Endothelial cell of umbilical vein (primary cell): ENCODE results near the gene SPOP. TPM values are rescaled to one million over a fixed set of nuclear protein-coding genes. Genes with fewer than 3 reads are reported as not detected.

Experiments used
- BruUV-seq: library from RNA; stranded (reverse); fragments of 400-500 nt; replicated peaks from 2 replicates; lab custom pipeline; 2021; lab: Mats Ljungman, UMichigan
- CTCF ChIA-PET: fragments of 300-600, 350-600 bp; sonication (Branson Sonifier 250); formaldehyde crosslinking; loops from one replicate; lab custom pipeline; 2021; ENCODE audit warnings: antibody characterized with exemption, inconsistent platforms; lab: Charles Lee
- POLR2A ChIA-PET: fragments of 300-600, 350-600 bp; sonication (Branson Sonifier 250); formaldehyde crosslinking; loops from one replicate; lab custom pipeline; 2021; ENCODE audit warnings: antibody characterized with exemption, inconsistent platforms; lab: Charles Lee
- DNase-seq: peaks from one replicate; pipeline ENCODE4 v3.0.0-alpha.2; 2011; ENCODE audit warnings: low read depth, low spot score
- FAIRE-seq: peaks from 2 replicates; lab custom pipeline; 2011; peaks lifted over from hg19 to GRCh38; lab: Jason Lieb, UNC
- H2AFZ ChIP-seq: 2 replicates; pipeline ENCODE4 v1.6.0; 2012; ENCODE audit warnings: low read depth, low read length, control low read depth, inconsistent platforms
- H3K27ac ChIP-seq: 2 replicates; pipeline ENCODE4 v1.5.1; 2011; ENCODE audit warnings: low read depth, mild to moderate bottlenecking, control low read depth, low read length, moderate library complexity; ENCODE audit not compliant: insufficient read depth
- H3K27me3 ChIP-seq, 2 experiments: 2 replicates each; pipeline versions ENCODE4 v1.6.0 to v1.6.1; 2011; ENCODE audit warnings: low read length in 2 of 2, mixed read lengths in 1 of 2; ENCODE audit not compliant: control insufficient read depth in 2 of 2, insufficient read depth in 2 of 2
- H3K36me3 ChIP-seq, 2 experiments: 2 replicates in 1 of 2; 3 replicates in 1 of 2; pipeline ENCODE4 v1.5.1; 2011; ENCODE audit warnings: low read length in 2 of 2, mild to moderate bottlenecking in 1 of 2, moderate library complexity in 1 of 2; ENCODE audit not compliant: control insufficient read depth in 2 of 2, insufficient read depth in 2 of 2; ENCODE audit errors: extremely low read depth in 1 of 2
- H3K4me1 ChIP-seq: 3 replicates; pipeline ENCODE4 v1.5.1; 2011; ENCODE audit warnings: mild to moderate bottlenecking, low read length; ENCODE audit not compliant: control insufficient read depth, insufficient read depth; ENCODE audit errors: extremely low read depth
- H3K4me2 ChIP-seq: 2 replicates; pipeline ENCODE4 v1.6.1; 2011; ENCODE audit warnings: low read length, control low read depth, mixed read lengths; ENCODE audit not compliant: insufficient read depth
- H3K4me3 ChIP-seq, 3 experiments: fragments of 200-600 bp in 1 of 3; sonication (generic), shearing (Covaris generic) in 1 of 3; replicated peaks in 1 of 3; 2 replicates each; pipeline ENCODE4 v1.5.1; 2011 to 2016; ENCODE audit warnings: control low read depth in 3 of 3, low read length in 3 of 3, mild to moderate bottlenecking in 2 of 3, inconsistent platforms in 1 of 3, low read depth in 1 of 3, moderate library complexity in 1 of 3; ENCODE audit not compliant: insufficient read depth in 1 of 3
- H3K79me2 ChIP-seq: 2 replicates; pipeline ENCODE4 v1.6.0; 2012; ENCODE audit warnings: low read length, inconsistent platforms; ENCODE audit not compliant: control insufficient read depth, insufficient read depth
- H3K9ac ChIP-seq: replicated peaks from 2 replicates; pipeline ENCODE3; 2011; ENCODE audit warnings: low read length, control low read depth; ENCODE audit not compliant: insufficient read depth; ENCODE audit errors: extremely low read depth
- H3K9me1 ChIP-seq: replicated peaks from 3 replicates; pipeline ENCODE4 v1.6.0; 2011; ENCODE audit warnings: mild to moderate bottlenecking, low read length; ENCODE audit not compliant: control insufficient read depth, insufficient read depth; ENCODE audit errors: extremely low read depth
- H3K9me3 ChIP-seq: replicated peaks from 2 replicates; pipeline ENCODE4 v1.5.1; 2012; ENCODE audit warnings: low read length, inconsistent platforms; ENCODE audit not compliant: control insufficient read depth, insufficient read depth
- H4K20me1 ChIP-seq: replicated peaks from 2 replicates; pipeline ENCODE3; 2011; ENCODE audit warnings: mild to moderate bottlenecking, low read length; ENCODE audit not compliant: control insufficient read depth, insufficient read depth; ENCODE audit errors: extremely low read depth
- EZH2 ChIP-seq: IDR thresholded peaks from 2 replicates; pipeline ENCODE4 v1.6.1; 2012; ENCODE audit warnings: borderline replicate concordance, low read depth, mild to moderate bottlenecking, moderate library complexity, low read length, inconsistent platforms; ENCODE audit not compliant: severe bottlenecking
- FOS ChIP-seq: IDR thresholded peaks from 2 replicates; pipeline ENCODE4 v1.6.1; 2011; ENCODE audit warnings: mild to moderate bottlenecking, low read length, moderate library complexity, borderline replicate concordance; ENCODE audit not compliant: insufficient read depth
- GATA2 ChIP-seq: IDR thresholded peaks from 2 replicates; pipeline ENCODE4 v1.7.0; 2011; ENCODE audit warnings: low read depth, mild to moderate bottlenecking, moderate library complexity, mixed read lengths, low read length; ENCODE audit not compliant: insufficient read length, insufficient read depth
- JUN ChIP-seq: IDR thresholded peaks from 2 replicates; pipeline ENCODE4 v1.6.1; 2011; ENCODE audit warnings: borderline replicate concordance, low read depth; ENCODE audit not compliant: insufficient read length, insufficient read depth
- MYC ChIP-seq: IDR thresholded peaks from one replicate; pipeline ENCODE4 v1.6.1; 2011; ENCODE audit warnings: mild to moderate bottlenecking, low read depth, low read length
- POLR2A ChIP-seq: IDR thresholded peaks from 2 replicates; pipeline ENCODE4 v1.6.1; 2012; ENCODE audit warnings: low read depth, mild to moderate bottlenecking, control low read depth, low read length
- POLR2AphosphoS5 ChIP-seq: IDR thresholded peaks from 2 replicates; pipeline ENCODE4 v1.6.1; 2012; ENCODE audit warnings: low read depth, mild to moderate bottlenecking, control low read depth, low read length, moderate library complexity; ENCODE audit not compliant: insufficient read depth
- dilution Hi-C: fragments of 300-500 bp; cut with MboI; formaldehyde crosslinking; loops from one replicate; pipeline ENCODE4 v1.15.0; 2019; ENCODE audit warnings: low sequenced_read_pairs; ENCODE audit not compliant: extremely low pct_ligation_motif_present
- intact Hi-C: fragments of 100-400 bp; cut with micrococcal nuclease; formaldehyde crosslinking; loops from one replicate; pipeline ENCODE4 v1.10.0; 2022
- polyA plus RNA-seq, 4 experiments: library from polyadenylated mRNA; depleted of rRNA in 3 of 4; stranded (reverse) in 3 of 4; unstranded in 1 of 4; fragments of >200 nt; gene quantifications; 2 replicates each; pipeline versions ENCODE4 v1.2.1 to v1.2.3, GENCODE V29; 2011 to 2012; ENCODE audit warnings: missing spikeins in 1 of 4
- total RNA-seq: library from RNA; stranded (reverse); gene quantifications from 2 replicates; pipeline ENCODE4 v1.2.3, GENCODE V29; 2021
- TF ChIP-seq, protein P1 (sequence below), 2 donors: IDR thresholded peaks; 1 replicate in 1 of 2; 2 replicates in 1 of 2; pipeline ENCODE4 v1.5.1; 2011; ENCODE audit warnings: low read length in 2 of 2, mild to moderate bottlenecking in 2 of 2, moderate library complexity in 2 of 2, control low read depth in 1 of 2, inconsistent platforms in 1 of 2, low read depth in 1 of 2; ENCODE audit not compliant: insufficient read depth in 1 of 2; ENCODE audit errors: extremely low read depth in 1 of 2
- TF ChIP-seq, protein P2 (sequence below): IDR thresholded peaks from 2 replicates; pipeline ENCODE4 v1.6.1; 2011; ENCODE audit not compliant: insufficient read depth, insufficient read length

The SPOP gene
- total and polyA plus RNA-seq, 2 donors (not counting 3 experiments of a cell fraction or from before 2014, with no cell fraction given) = 46.9 to 61.0 TPM

DNA sequence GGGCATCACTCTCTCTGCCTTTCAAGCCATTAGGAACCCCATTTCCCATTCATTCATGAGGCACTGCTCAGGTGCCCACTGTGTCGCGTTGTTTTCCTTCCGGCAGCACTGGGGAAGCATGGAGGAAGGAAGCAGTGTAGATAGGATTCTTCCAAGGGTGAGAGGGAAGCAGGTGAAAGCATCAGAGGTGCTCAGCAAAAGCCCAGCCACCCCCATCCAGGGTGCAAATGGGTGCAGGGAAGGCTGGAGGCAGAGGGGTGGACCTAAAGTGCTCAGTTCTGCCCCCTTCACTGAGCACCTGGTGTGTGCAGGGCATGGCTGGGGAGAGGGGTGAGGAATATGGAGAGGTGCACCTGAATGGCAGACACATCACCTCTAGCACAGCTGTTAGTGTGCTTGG, 105.7 kb downstream of the SPOP start:
- H3K9me1 ChIP-seq = no peaks in the 10 kb centered on the region
- TF ChIP-seq MYC (no peak), GATA2 (no peak), JUN (no peak), EZH2 (no peak), POLR2A (no peak), POLR2AphosphoS5 (no peak), FOS (no peak)
- TF ChIP-seq, protein P1, sequence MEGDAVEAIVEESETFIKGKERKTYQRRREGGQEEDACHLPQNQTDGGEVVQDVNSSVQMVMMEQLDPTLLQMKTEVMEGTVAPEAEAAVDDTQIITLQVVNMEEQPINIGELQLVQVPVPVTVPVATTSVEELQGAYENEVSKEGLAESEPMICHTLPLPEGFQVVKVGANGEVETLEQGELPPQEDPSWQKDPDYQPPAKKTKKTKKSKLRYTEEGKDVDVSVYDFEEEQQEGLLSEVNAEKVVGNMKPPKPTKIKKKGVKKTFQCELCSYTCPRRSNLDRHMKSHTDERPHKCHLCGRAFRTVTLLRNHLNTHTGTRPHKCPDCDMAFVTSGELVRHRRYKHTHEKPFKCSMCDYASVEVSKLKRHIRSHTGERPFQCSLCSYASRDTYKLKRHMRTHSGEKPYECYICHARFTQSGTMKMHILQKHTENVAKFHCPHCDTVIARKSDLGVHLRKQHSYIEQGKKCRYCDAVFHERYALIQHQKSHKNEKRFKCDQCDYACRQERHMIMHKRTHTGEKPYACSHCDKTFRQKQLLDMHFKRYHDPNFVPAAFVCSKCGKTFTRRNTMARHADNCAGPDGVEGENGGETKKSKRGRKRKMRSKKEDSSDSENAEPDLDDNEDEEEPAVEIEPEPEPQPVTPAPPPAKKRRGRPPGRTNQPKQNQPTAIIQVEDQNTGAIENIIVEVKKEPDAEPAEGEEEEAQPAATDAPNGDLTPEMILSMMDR (IDR thresholded peaks at IDR 0.05; ENCODE audit: extremely low read depth in 1 of 2, insufficient read depth in 1 of 2, low read depth in 1 of 2, low read length in 2 of 2) = no peak
- TF ChIP-seq, protein P2, sequence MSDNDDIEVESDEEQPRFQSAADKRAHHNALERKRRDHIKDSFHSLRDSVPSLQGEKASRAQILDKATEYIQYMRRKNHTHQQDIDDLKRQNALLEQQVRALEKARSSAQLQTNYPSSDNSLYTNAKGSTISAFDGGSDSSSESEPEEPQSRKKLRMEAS = no peak
- H3K79me2 ChIP-seq = no peaks in the 10 kb centered on the region
- no peaks in the 10 kb centered on the region for H4K20me1 ChIP-seq
- H2AFZ ChIP-seq = no peak overlapping the region
- POLR2A ChIA-PET = no interaction called here
- H3K4me2 ChIP-seq = no peak overlapping the region
- peaks cover 19% of the 10 kb centered on the region for H3K4me1 ChIP-seq
- CTCF ChIA-PET = interaction anchor here (0.8 to 14.0 kb wide), 4 partner anchors 11 to 280 kb away, joined by 3 to 786 read pairs (median 4); partner anchors contain the start of gene SLC35B1
- H3K36me3 ChIP-seq = no peaks in the 10 kb centered on the region
- H3K4me3 ChIP-seq = no peak overlapping the region
- DNase-seq (no peak), FAIRE-seq (no peak)
- BruUV-seq = no TSS peak
- no peak overlapping the region for H3K9ac ChIP-seq
- no peak overlapping the region for H3K27ac ChIP-seq
- peaks cover 4 to 8% of the 10 kb centered on the region in 2 experiments for H3K27me3 ChIP-seq
- no peaks in the 10 kb centered on the region for H3K9me3 ChIP-seq
- intact Hi-C loops (no loop called here), dilution Hi-C loops (no loop called here)
